ENCODE data around the gene KIAA1328.

Gene KIAA1328

DNA sequence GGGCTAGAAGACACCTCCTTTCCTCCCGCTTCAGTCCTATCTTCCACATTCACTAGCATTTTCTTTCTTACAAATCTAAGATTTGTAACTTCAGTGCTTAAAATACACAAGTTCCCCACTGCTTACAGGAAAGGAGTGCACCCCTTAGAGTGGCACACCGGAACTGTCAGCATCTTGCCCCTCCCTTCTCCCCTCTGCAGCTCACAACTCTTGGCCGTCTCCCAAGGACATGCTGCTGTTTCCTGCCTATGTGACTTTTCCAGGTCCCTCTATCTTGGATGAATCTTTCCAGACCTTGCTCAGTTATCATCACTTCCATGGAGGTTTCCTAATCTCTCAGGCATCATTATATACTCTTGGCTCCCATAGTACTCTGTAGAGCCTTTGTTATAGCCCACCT lies 401.8 kb downstream of the KIAA1328 start:
- DNase-seq, result no peak

GRCh38 chr18:37231251-37231650 lies 402.3 kb downstream of the KIAA1328 start:
- no peak for DNase-seq

DNA sequence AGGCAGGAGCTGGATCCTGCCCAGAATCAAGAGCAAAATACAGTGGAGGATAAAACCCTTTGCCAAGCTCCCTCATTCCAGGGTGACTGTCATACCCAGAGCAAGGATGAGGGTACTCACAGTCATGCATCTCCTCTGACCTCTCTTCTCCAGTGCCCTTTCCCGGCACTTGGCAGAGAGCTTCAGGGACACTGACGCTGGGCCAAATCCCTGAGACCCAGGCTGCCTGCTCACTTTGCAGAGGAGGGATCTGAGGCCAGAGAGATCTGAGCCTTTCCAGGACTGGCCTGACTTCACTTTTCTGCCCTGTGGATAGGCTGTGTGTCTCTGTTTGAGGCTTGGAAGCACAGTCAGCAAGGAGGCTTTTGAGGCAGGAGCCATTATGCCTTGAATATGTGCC lies 406.7 kb downstream of the KIAA1328 start:
- no peak for DNase-seq

GRCh38 chr18:37238282-37239108 lies 409.6 kb downstream of the KIAA1328 start:
- no peak for DNase-seq

GRCh38 chr18:37242091-37242490 lies 413.2 kb downstream of the KIAA1328 start:
- no peak for DNase-seq

GRCh38 chr18:37242826-37243560 lies 414.1 kb downstream of the KIAA1328 start:
- no peak for DNase-seq

GRCh38 chr18:37243741-37244140 lies 414.8 kb downstream of the KIAA1328 start:
- no peak for DNase-seq

DNA sequence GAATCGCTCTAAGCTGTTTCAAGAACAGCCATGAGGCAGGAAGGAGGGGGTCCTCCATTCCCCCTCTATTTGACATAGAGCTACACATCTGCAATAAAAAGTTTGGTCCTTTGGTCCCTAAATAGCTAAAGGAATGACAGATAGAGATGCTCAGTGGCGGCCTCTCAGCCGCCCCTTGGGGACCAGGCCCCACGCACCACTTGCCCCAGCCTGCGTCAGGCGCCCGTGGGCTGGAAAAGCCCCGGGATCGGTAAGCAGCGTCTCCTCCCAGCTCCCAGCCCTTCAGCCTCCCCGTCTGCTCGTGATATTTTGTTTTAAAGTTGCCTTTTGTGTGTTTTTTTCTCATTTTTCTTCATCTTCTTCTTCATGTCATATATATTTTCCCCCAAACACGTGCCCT lies 415.7 kb downstream of the KIAA1328 start:
- no peak for DNase-seq

DNA sequence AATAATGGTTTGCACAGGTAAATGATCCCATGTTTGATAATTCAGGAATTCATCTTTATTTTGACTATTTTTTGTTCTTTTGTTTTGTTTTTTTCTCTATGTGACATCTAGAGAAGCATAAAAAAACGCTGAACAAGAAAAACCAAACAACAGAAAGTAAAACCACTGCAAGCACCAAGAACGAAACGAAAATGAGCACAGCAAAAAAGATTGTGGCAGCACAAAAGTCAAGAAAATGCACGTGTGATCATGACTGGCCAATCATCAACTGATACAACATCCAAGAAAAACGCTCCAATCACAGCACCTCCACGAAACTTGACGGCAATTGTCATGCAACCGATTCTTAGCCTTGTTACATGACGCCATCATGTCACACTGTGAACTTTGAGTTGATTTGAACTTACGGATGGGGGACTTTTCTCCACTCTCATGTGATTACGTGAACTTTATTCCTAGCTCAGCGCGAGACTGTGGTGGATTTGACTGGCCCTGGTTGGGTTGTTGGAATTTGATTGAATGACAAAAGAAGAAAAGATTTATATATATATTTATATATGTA lies 417.9 kb downstream of the KIAA1328 start:
- no peak for DNase-seq

- no peak for DNase-seq
Measured at GRCh38 chr18:37247497-37248161, 418.7 kb downstream of the KIAA1328 start.

DNA sequence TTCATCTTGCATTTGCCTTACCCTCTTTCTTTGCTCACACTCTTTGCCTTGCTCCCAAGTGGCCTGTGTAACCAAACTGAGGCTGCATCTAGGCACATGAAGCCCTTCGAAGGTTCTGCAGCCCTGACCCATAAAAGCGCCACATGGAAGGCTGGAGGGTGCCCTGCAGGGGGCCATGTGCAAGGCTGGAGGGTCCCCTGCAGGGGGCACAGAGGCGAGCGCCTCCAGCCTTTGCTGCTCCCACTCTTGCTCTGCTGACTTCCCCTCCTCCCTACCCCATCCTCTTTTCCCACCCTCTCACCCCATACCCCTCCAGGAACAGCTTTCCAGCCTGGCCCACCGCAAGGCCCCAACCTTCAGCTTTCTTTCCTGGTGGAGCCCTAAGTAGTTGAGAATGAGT lies 419.4 kb downstream of the KIAA1328 start:
- DNase-seq, result no peak

- DNase-seq, result no peak
Measured at GRCh38 chr18:37249171-37249886, 420.4 kb downstream of the KIAA1328 start.

DNA sequence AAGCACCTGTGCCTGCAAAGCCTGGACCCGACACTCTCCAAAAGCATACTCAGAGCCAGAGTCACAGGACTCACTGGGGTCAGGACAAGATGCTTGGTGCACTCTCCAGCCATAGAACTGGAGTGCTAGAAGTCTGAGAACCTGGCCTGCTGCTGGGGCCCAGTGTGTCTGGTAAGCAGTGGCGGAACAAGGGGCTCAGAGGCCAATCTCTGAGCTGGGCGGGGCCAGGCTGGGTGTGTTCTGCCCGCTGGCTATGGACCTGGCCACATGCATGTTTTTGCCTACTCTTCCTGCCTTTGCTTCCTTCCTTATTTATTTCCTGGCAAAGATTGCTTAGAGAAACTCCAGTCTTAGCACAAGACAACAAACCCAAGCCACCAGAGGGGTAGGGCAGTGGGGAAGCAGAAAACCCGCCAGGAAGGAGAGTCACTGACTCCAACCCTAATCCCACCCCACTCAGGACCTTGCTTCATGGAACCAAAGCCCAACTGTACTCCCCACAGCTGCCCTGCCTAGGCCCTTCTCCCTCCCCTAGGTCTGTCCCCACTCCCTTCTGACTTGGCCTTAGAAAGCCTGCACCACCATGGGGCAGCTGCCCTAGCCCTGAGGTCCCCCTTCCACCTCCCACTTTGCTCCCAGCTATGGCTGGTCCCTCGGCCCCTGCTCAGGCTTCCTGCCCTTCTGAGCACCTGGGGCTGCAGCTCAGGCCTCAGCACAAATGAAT lies 421.1 kb downstream of the KIAA1328 start:
- DNase-seq, result no peak

DNA sequence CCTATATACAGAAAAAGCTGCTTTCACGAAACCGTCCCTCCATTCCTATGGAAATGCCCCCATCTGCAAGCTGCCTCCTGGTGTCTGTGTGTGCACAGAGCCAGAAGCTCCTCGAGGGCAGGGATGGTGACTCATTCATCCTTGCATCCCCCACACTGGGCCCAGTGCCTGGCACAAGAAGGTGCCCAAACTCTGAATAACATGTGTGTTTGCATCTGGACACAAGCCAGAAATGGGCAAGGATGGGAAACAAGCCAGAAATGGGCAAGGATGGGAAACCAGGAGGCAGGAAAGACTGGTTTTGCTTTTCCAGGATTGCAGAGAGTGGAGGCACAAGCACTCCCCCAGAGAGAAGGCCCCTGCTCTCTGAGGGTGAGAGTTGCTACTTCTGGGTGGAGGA lies 422.8 kb downstream of the KIAA1328 start:
- no peak for DNase-seq

DNA sequence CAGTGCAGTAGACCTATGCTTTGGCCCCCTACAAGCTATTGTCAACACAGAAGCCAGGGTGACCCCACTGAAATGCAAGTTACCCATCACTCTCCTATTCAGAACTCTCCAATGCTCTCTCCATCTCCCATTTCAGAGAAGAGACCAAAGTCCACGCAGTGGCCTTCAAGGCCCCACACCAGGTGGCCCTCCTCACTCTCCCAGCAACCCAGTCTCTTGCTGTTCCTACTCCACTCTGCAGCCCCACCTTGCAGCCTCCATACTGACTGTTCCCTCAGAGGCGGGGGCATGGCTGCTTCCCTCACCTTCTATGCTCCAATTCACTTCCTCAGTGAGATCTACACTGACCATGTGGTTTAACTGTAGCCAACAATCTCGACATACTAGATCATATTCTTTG lies 423.4 kb downstream of the KIAA1328 start:
- no peak for DNase-seq

DNA sequence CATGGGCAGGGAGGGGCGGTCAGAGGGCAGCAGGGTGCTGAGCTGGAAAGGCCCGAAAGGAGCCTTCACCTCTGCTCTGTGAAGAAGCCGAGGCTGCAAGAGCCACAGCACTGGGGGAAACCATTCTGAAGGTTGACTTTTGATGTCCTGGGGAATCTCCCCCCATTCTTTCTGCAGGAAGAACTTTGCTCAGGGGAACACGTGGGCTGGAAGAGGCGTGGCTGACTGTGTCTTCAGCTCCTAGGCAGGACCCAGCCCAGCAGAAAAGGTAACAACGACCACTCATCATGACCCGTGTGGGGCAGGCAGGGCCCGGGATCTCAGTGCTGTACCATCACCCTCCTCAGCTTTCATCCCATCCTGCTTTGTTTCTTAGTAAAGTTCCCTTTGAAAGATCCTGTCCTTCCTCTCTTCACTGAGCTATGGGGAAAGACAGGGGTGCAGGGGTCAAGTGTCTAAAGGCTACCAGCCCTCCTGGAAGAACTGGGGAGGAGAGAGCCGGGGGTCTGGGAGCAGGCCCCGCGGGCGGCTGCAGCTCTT lies 424.0 kb downstream of the KIAA1328 start:
- DNase-seq, result no peak

- no peak for DNase-seq
Measured at GRCh38 chr18:37253394-37254235, 424.7 kb downstream of the KIAA1328 start.

DNA sequence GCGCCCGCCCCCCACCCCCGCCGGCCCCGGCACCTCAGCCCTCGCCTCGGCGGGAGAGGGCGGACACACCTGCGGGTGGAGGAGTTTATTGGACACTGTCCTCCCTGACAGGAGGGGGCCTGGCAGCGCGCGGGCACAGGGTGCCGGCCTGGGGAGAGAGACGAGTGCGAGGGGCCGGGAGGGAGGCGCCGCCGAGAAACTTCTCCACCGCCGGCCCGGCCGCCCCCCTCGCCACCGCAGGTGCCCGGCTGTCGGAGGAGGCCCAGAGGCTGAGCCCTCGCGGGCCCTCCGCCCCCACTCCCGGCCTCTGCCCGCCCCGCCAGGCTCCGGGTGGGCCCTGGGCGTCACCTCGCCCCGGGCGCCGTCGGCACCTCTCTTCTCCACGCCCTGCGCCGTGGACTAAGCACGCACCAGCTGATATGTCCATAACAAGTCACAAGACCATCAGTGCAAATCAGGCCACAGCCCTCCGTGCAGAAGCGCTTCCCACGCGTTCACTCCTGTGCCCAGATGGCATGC lies 425.4 kb downstream of the KIAA1328 start:
- no peak for DNase-seq

DNA sequence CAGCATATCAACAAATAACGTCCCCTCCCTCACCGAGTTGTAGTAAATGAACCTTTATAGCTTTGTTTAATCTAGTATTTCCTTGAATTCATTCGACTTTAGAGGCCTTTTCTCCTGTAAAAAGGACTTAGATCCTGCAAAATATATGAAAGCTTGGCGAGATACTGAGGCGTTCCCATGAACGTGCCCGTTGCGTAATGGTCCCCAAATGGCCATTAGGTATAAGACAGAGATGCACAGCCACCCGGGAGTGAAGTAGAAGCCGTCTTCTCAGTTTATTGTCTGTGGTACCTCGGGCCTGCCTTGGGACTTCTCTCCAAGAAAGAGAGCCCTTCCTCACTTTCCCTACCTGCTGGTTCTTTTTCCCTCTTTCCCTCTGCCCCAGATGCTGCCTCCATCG lies 426.0 kb downstream of the KIAA1328 start:
- DNase-seq, result no peak

DNA sequence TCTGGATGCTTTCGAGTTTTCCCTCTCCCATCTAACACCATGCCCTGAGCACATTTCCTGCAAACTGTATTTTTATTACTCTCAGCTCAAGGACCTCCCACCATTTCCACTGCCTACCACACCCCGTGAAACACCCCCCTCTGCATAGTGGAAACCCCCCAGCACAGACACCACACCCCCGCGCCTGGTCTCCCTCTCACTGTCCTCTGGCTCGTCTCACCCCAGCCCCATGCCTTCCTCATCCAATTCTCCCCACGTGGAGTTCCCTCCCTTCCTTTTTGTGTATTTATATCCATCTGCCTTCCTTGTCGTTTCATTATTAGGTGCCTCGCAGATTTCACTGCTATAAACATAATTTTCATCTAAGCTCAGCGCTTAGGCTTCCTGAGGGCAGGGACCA lies 429.2 kb downstream of the KIAA1328 start:
- DNase-seq, result no peak

GRCh38 chr18:37258819-37259218 lies 429.9 kb downstream of the KIAA1328 start:
- no peak for DNase-seq
